GM18907 (cell line): ENCODE data around the gene TRIM44.
A peak's percentile ranks its signal among the peaks of the same experiment; 100 is the strongest.
"Not testable (repeated sequence)": the region's sequence is repeated elsewhere in the genome, so short reads cannot be mapped to it uniquely, and the experiment has no call there.

Experiments used
- ATAC-seq: cut with Tn5 transposase; IDR thresholded peaks from one replicate; pipeline ENCODE4 v1.9.1; 2021; ENCODE audit warnings: mild to moderate bottlenecking, moderate library complexity; ENCODE audit not compliant: unreplicated experiment

Gene TRIM44

GRCh38 chr11:35750315-35750714 lies 87.7 kb downstream of the TRIM44 start:
- ATAC-seq = no peak

GRCh38 chr11:35750981-35751663 lies 88.5 kb downstream of the TRIM44 start:
- ATAC-seq = no peak

GRCh38 chr11:35751664-35752061 lies 89.1 kb downstream of the TRIM44 start:
- no peak for ATAC-seq

- ATAC-seq = no peak
These were observed 89.5 kb downstream of the TRIM44 start for GRCh38 chr11:35752115-35752514.

- ATAC-seq = not testable (repeated sequence)
These were observed 91.0 kb downstream of the TRIM44 start for GRCh38 chr11:35753573-35753972.

- not testable (repeated sequence) for ATAC-seq
These were observed 97.4 kb downstream of the TRIM44 start for GRCh38 chr11:35759951-35760350.

GRCh38 chr11:35761899-35762298 lies 99.3 kb downstream of the TRIM44 start:
- ATAC-seq = no peak

GRCh38 chr11:35763301-35763700 lies 100.7 kb downstream of the TRIM44 start:
- no peak for ATAC-seq

GRCh38 chr11:35763765-35764164 lies 101.2 kb downstream of the TRIM44 start:
- ATAC-seq = no peak

- ATAC-seq = no peak
These were observed 101.8 kb downstream of the TRIM44 start for GRCh38 chr11:35764417-35764816.

- no peak for ATAC-seq
These were observed 102.6 kb downstream of the TRIM44 start for GRCh38 chr11:35765211-35765610.

GRCh38 chr11:35766651-35767050 lies 104.1 kb downstream of the TRIM44 start:
- ATAC-seq = no peak

- ATAC-seq = not testable (repeated sequence)
These were observed 107.8 kb downstream of the TRIM44 start for GRCh38 chr11:35770425-35770824.

- ATAC-seq = no peak
These were observed 109.1 kb downstream of the TRIM44 start for GRCh38 chr11:35771722-35772121.

- ATAC-seq = not testable (repeated sequence)
These were observed 114.7 kb downstream of the TRIM44 start for GRCh38 chr11:35777241-35777640.

- ATAC-seq = not testable (repeated sequence)
These were observed 116.4 kb downstream of the TRIM44 start for GRCh38 chr11:35778943-35779342.

GRCh38 chr11:35779409-35779808 lies 116.8 kb downstream of the TRIM44 start:
- ATAC-seq = no peak

GRCh38 chr11:35780951-35781860 lies 118.6 kb downstream of the TRIM44 start:
- no peak for ATAC-seq

- ATAC-seq = no peak
These were observed 119.4 kb downstream of the TRIM44 start for GRCh38 chr11:35781861-35782470.

GRCh38 chr11:35783809-35784208 lies 121.2 kb downstream of the TRIM44 start:
- no peak for ATAC-seq

- peak; percentile 47 for ATAC-seq
These were observed 122.1 kb downstream of the TRIM44 start for GRCh38 chr11:35784699-35785098.
